ENCODE data around the gene DLST.
A peak's percentile ranks its signal among the peaks of the same experiment; 100 is the strongest.
"Not testable (repeated sequence)": the region's sequence is repeated elsewhere in the genome, so short reads cannot be mapped to it uniquely, and the experiment has no call there.

The DLST gene

GRCh38 chr14:74915826-74916225, 34.1 kb downstream of the DLST start:
- no peak for DNase-seq (ENCODE audit: low read depth in 3 of 3, low spot score in 1 of 3)

DNA sequence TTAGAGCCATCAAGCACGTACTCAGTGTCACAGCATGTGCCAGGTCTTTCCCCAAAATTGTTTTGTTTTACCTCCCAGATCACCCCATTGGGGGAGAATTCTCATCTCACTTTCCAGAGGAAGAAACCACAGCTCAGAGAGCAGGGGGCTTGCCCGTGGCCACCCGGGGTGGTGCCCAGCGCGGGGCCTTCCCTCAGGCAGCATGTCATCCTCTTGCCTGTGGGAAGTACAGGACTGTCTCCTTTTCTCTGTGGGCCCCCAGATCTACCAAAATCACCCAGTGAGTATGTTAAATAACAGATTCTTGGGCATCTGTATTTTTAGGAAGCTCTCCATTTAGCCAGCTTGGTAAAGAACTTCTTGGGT, 35.4 kb downstream of the DLST start:
- DNase-seq (ENCODE audit: low read depth in 3 of 3, low spot score in 1 of 3) = no peak

DNA sequence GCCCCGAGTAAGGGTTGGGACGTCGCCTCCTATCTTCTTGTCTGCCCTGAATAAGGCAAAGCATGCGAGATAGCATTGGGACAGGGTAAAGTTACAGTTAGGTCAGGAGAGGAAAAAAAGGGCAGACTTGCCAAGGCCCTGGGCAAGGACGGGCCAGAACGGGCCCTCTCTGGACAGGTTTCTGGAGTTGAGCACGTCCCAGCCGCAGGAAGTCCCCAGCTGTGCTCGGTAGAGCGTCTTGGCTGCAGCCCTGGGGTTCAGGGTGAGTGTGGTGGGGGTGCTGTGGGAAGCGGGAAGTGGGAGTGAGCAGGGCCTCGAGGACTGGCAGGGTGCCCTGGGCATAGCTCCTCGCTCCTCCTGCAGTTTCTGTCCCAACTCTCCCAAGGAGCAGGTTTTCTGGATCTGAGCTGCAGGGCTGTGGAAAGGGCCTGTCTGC, 35.9 kb downstream of the DLST start:
- no peak for DNase-seq (ENCODE audit: low read depth in 3 of 3, low spot score in 1 of 3)

- DNase-seq (ENCODE audit: low read depth in 3 of 3, low spot score in 1 of 3) = no peak
Observed at GRCh38 chr14:74918380-74918779, 36.7 kb downstream of the DLST start.

- no peak for DNase-seq (ENCODE audit: low read depth in 3 of 3, low spot score in 1 of 3)
Observed at GRCh38 chr14:74919421-74920165, 37.9 kb downstream of the DLST start.

DNA sequence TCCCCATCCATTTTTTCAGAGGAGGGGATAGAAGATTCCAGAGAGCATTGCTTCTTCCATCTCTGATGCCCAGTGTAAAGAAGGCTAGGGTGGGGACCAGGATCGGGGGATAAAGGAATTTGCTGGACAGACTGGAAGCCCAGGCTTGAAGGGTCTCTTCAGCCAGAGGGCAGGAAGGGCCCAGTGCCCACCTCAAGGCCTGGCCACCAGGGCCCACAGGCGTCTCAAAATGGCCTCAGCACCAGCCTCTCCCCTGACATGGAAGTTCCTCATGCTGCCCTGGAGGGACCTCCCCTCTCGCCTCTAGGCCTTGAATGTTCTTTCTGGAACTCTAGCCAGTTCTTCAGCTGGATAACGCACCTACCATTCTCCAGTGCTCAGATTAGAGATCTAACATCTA, 38.6 kb downstream of the DLST start:
- DNase-seq (ENCODE audit: low read depth in 3 of 3, low spot score in 1 of 3) = no peak

DNA sequence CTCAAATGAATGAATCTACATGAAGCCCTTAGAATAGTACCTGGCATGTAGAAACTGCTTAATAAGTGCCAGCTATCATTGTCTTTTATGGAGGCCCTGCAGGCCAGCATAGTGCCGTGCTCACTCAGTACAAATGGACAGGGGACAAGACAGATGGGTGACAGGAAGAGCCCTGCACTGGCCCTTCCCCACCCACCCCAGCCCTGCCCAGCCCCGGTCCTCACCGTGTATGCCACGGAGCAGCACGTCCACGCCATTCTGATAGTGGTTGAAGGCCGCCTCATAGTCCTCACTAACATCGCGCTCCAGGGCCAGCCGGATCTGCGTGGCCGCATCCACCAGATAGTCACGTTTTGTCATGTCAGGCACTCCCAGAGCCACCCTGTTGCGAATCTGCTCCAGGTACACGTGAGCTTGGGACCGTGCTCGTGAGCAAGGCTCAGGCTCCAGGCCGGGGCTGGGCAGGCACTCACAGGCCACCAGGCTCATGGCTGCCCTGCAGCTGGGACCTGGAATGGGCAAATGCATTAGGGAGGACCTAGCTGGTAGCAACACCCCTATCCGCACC, 39.4 kb downstream of the DLST start:
- no peak for DNase-seq (ENCODE audit: low read depth in 3 of 3, low spot score in 1 of 3)

GRCh38 chr14:74921987-74922751, 40.5 kb downstream of the DLST start:
- no peak for DNase-seq (ENCODE audit: low read depth in 3 of 3, low spot score in 1 of 3)

DNA sequence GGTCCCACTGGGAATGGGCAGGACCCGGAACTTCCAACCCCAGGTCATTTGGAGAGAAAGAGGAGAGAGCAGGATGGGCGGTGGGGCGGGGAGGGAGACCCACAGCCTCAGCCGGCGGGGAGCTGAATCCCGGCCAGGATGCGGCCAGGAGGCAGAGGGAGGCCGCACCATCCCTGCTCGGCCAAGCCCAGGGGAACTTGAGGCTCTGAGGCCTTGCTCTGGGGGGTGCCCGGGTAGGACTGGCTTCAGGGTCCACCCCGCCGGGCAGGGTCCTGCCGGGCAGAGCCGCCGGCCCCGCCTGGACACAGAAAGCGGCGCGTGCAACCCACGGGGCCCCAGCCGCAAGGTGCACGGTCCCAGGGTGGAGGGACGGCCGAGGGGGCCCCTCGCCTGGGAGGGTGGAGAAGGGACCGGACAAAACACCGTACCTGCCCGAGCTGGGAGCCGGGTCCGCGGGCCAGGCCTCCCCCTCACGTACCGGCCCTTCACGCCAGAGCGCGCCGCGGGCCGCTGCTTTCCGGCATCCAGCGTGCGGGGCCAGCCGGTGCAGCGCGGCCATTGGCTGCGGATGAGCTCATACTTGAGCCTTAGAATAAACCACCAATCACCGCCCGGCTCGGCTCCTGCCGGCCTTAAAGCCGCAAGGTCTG, 41.2 kb downstream of the DLST start, which contains the start of gene RPS6KL1:
Gene RPS6KL1 (minus strand): TSS at position 509 of the 650 bp plus-strand sequence. CDS start 1,719 bp downstream, outside the sequence.
- DNase-seq (ENCODE audit: low read depth in 3 of 3, low spot score in 1 of 3) = peak in 2 of 3 donors; percentile 35 to 55

DNA sequence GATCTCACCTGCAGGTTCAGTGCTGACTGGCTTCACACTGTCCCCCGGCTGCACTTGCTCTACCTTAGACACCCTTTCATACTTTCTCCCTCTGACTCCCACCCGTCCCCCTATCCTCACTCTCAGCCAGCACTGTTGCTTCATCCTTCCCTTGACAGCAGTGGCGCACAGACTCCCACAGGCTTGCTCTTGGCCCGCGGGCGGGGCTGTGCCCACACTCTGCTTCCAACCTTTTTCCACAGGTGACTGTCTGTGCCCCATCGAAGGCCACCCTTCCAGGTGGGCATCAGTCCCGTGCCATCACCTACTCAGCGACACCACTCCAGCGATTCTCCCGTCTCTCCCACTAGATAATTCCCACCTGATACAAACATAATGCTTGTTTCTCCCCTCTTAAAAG, 42.3 kb downstream of the DLST start:
- DNase-seq (ENCODE audit: low read depth in 3 of 3, low spot score in 1 of 3) = no peak

DNA sequence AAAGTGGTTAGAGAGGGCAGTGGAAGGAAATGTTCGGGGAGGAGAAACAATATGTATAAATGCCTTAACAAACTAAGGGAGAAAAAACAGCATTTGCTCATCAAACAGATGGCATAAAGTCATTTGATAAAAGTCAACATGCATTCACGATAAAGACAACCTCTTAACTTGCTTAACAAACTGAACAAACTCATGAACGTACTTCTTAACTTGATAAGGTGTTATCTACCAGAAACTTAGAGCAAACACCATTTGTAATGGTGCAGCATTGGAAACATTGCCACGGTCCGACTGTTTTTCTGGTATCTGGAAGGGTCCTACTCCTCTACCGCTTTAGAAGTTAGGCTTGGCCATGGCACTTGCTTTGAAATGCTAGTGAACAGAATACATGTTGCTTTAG, 45.5 kb downstream of the DLST start:
- no peak for DNase-seq (ENCODE audit: low read depth in 3 of 3, low spot score in 1 of 3)

DNA sequence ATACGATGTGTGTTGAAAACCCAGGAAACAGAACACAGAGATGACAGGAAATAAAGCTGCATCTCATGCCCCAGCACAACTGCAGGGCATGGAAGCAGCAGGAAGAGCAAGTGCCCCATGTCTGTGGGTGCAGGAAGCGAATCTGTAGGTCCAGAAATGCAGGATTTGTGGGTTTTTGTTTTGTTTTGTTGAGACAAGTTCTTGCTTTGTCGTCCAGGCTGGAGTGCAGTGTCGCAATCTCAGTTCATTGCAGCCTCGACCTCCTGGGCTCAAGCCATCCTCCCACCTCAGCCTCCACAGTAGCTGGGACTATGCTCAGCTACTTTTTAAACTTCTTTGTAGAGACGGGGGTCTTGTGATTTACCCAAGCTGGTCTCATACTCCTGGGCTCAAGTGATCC, 47.5 kb downstream of the DLST start:
- no peak for DNase-seq (ENCODE audit: low read depth in 3 of 3, low spot score in 1 of 3)

- DNase-seq (ENCODE audit: low read depth in 3 of 3, low spot score in 1 of 3) = not testable (repeated sequence)
Observed at GRCh38 chr14:74931744-74932143, 50.0 kb downstream of the DLST start.

GRCh38 chr14:74932401-74932901, 50.7 kb downstream of the DLST start:
- no peak for DNase-seq (ENCODE audit: low read depth in 3 of 3, low spot score in 1 of 3)

- DNase-seq (ENCODE audit: low read depth in 3 of 3, low spot score in 1 of 3) = not testable (repeated sequence)
Observed at GRCh38 chr14:74932936-74933335, 51.2 kb downstream of the DLST start.

GRCh38 chr14:74934041-74934440, 52.3 kb downstream of the DLST start:
- no peak for DNase-seq (ENCODE audit: low read depth in 3 of 3, low spot score in 1 of 3)

GRCh38 chr14:74934476-74935359, 53.0 kb downstream of the DLST start:
- no peak for DNase-seq (ENCODE audit: low read depth in 3 of 3, low spot score in 1 of 3)

DNA sequence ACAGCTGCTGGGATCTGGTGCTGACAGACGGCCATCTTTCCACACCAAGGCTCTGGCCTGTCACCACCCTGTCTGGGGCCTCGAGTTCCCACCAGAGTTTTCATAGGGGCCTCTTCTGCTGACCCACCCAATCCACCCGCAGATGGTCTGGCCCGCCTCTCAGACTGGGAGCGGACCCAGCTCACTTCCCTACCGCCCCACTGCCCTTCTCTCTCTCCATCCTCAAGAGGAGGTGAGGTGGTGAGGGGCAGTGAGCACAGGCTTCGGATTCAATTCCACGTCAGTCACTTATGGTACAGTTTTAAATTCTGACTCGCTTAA, 53.6 kb downstream of the DLST start:
- DNase-seq (ENCODE audit: low read depth in 3 of 3, low spot score in 1 of 3) = no peak

DNA sequence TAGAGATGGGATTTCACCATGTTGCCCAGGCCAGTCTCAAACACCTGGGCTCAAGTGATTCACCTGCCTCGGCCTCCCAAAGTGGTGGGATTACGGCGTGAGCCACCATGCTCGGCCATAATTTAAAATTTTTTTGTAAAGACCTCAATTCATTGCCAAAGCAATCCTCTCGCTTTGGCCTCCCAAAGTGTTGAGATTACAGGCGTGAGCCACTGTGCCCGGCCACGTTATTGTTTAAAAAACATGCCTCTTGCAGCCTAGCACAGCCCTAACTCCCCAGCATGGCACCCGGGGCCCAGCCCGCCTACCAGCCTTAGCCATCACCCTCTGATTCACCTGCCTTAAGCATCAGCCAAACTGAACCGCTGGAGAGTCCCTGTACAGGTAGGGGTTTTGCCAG, 54.4 kb downstream of the DLST start:
- no peak for DNase-seq (ENCODE audit: low read depth in 3 of 3, low spot score in 1 of 3)

DNA sequence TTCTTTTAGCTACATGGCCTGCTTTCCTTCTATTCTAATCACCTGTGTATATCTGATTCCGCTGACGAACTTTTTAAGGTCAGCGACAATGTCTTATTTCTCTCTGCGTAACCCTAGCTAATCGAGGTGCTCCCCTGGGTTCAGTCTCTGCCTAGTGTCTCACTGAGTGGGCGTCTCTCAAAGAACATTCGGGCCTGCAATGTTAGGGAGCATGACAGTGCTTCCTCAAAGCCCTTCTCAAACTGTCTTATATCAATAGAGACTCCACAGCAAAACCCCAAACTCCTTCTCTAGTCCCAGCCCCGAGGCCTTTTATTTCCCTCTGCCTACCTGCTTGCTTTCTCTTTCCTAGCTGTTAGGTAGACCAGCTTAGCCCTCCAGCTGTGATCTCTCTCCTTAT, 55.0 kb downstream of the DLST start:
- no peak for DNase-seq (ENCODE audit: low read depth in 3 of 3, low spot score in 1 of 3)

GRCh38 chr14:74937171-74937570, 55.5 kb downstream of the DLST start:
- no peak for DNase-seq (ENCODE audit: low read depth in 3 of 3, low spot score in 1 of 3)
